Psoas muscle (tissue), 8 donors: ENCODE data around the gene AMDHD1. TPM values are rescaled to one million over a fixed set of nuclear protein-coding genes. Genes with fewer than 3 reads are reported as not detected.

Source experiments
- ATAC-seq, 4 donors: fragments of 200-7000 bp; cut with Tn5 transposase; one replicate each; pipeline ENCODE4 v1.9.1; 2020; ENCODE audit warnings: moderate library complexity in 3 of 4, mild to moderate bottlenecking in 2 of 4
- DNase-seq, 2 donors: peaks; one replicate each; pipeline ENCODE4 v3.0.0-alpha.2; 2020
- H3K27ac ChIP-seq: fragments of 200-600 bp; one replicate; pipeline ENCODE4 v1.8.0; 2022
- H3K27me3 ChIP-seq, 3 donors: fragments of 200-600 bp in 1 of 3; one replicate each; pipeline versions ENCODE4 v1.6.1 to v1.8.0; 2013 to 2022; ENCODE audit warnings: low read length in 2 of 3, mild to moderate bottlenecking in 2 of 3, moderate library complexity in 1 of 3; ENCODE audit not compliant: insufficient read depth in 3 of 3
- H3K36me3 ChIP-seq, 2 donors: fragments of 200-600 bp in 1 of 2; one replicate each; pipeline versions ENCODE4 v1.6.1 to v1.8.0; 2013 to 2022; ENCODE audit warnings: low read depth in 1 of 2, mild to moderate bottlenecking in 1 of 2, moderate library complexity in 1 of 2; ENCODE audit not compliant: insufficient read depth in 1 of 2
- H3K4me1 ChIP-seq: fragments of 200-600 bp; one replicate; pipeline ENCODE4 v1.8.0; 2022
- H3K4me3 ChIP-seq: fragments of 200-600 bp; one replicate; pipeline ENCODE4 v1.8.0; 2022; ENCODE audit warnings: mild to moderate bottlenecking
- H3K9me3 ChIP-seq: fragments of 200-600 bp; one replicate; pipeline ENCODE4 v1.8.0; 2022
- WGBS, 3 donors: extraction: QIAGEN DNeasy Blood & Tissue Kit; methylation state at CpG; one replicate each; pipeline versions ENCODE4 v1.1.6 to v1.1.7; 2013; 5-methylcytosine and 5-hydroxymethylcytosine counted together
- intact Hi-C, 2 donors: fragments of 100-400 bp; cut with DNase I; formaldehyde crosslinking; loops; one replicate each; pipeline versions ENCODE4 v1.11.0 to v1.14.2; 2022
- polyA plus RNA-seq, 3 donors: library from polyadenylated mRNA; stranded (reverse); fragments of 200-250 nt; gene quantifications; one replicate each; pipeline ENCODE4 v1.2.3, GENCODE V29; 2013
- total RNA-seq, 4 donors: library from RNA; stranded (reverse); fragmentation: NEBNext Ultra II Directional in 2 of 4; extraction: Animal tissue kit (Norgen Biotek cat#: 25700) in 2 of 4; gene quantifications; one replicate each; pipeline versions ENCODE4 v1.2.1 to v1.2.4, GENCODE V29; 2021 to 2023
- TF ChIP-seq, protein P1 (sequence below): fragments of 200-600 bp; IDR thresholded peaks from one replicate; pipeline ENCODE4 v1.8.0; 2022; ENCODE audit warnings: antibody characterized with exemption
- donor health status: healthy with polysubstance abuse.
- donor health status: DM: no; HTN: no; CAD: no; lungs with moderate emphysema.
- donor health status: Bipolar disorder and iron deficiency.
- donor health status: healthy.
- donor health status: DM: yes; HTN: yes; CAD: no.
- donor health status: DM: no; HTN: no; CAD: no.
- donor health status: DM: no; HTN: no; CAD: no.
- donor health status: DM: yes; HTN: yes; CAD: no.

The AMDHD1 gene
- total and polyA plus RNA-seq, 7 donors = 0.18 to 1.1 (median 0.45) TPM

DNA sequence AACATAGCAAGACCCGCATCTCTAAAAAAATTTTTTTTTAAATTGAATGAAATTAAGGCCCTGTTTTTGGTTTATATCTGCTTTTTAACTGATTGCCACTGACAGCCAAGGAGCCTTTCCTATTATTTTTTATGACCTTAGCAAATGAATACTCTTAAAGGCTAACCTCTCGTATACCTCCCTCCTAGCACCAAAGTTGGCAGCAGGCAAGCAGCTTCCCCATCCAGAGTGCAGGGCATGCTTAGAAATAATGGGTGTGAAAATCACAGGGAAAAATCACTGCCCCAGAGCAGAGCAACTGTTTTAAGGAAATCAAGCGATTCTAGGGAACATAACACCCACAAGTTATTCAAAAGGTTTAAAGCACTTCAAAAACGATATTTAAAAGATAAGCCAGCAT lies 32.4 kb downstream of the AMDHD1 start:
- no peaks in the 10 kb centered on the region for H3K36me3 ChIP-seq
- intact Hi-C loops = no loop called here
- H3K9me3 ChIP-seq = no peaks in the 10 kb centered on the region
- no peak overlapping the region for H3K4me3 ChIP-seq
- WGBS, 3 donors = 79 to 87% (median 83%) methylated on average over 4 of the region's 4 CpGs
- no peaks in the 10 kb centered on the region for H3K4me1 ChIP-seq
- TF ChIP-seq, protein P1, sequence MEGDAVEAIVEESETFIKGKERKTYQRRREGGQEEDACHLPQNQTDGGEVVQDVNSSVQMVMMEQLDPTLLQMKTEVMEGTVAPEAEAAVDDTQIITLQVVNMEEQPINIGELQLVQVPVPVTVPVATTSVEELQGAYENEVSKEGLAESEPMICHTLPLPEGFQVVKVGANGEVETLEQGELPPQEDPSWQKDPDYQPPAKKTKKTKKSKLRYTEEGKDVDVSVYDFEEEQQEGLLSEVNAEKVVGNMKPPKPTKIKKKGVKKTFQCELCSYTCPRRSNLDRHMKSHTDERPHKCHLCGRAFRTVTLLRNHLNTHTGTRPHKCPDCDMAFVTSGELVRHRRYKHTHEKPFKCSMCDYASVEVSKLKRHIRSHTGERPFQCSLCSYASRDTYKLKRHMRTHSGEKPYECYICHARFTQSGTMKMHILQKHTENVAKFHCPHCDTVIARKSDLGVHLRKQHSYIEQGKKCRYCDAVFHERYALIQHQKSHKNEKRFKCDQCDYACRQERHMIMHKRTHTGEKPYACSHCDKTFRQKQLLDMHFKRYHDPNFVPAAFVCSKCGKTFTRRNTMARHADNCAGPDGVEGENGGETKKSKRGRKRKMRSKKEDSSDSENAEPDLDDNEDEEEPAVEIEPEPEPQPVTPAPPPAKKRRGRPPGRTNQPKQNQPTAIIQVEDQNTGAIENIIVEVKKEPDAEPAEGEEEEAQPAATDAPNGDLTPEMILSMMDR = no peak
- DNase-seq = no peak
- no peaks in the 10 kb centered on the region for H3K27me3 ChIP-seq
- no peak for ATAC-seq
- H3K27ac ChIP-seq = no peak overlapping the region

DNA sequence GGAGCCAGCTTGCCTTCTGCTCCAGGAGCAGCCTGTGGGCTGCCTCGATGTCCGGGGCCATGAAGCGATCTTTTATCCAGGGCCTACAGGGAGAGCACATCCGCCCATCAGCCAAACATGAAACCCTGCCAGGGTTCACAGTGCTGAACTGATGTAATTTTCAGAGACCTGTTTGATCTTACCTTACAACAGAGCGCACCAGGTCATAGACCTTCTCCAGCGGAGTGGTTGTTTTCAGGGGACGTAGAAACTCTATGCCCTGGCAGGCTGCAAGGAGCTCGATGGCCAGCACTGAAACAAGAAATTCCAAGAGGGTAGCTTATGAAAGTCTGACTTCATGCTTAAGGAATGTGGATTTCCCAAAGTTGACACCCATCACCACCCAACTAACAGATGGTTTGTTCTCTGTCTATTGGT lies 33.3 kb downstream of the AMDHD1 start:
- Histone ChIP-seq H3K4me3 (no peak overlapping the region), H3K27ac (no peak overlapping the region), H3K4me1 (no peaks in the 10 kb centered on the region), H3K9me3 (no peaks in the 10 kb centered on the region), H3K36me3 (no peaks in the 10 kb centered on the region), H3K27me3 (no peaks in the 10 kb centered on the region)
- TF ChIP-seq, protein P1 = no peak
- intact Hi-C loops = no loop called here
- 82 to 86% (median 84%) methylated on average over 8 of the region's 8 CpGs for WGBS, 3 donors
- ATAC-seq = no peak
- DNase-seq = no peak

DNA sequence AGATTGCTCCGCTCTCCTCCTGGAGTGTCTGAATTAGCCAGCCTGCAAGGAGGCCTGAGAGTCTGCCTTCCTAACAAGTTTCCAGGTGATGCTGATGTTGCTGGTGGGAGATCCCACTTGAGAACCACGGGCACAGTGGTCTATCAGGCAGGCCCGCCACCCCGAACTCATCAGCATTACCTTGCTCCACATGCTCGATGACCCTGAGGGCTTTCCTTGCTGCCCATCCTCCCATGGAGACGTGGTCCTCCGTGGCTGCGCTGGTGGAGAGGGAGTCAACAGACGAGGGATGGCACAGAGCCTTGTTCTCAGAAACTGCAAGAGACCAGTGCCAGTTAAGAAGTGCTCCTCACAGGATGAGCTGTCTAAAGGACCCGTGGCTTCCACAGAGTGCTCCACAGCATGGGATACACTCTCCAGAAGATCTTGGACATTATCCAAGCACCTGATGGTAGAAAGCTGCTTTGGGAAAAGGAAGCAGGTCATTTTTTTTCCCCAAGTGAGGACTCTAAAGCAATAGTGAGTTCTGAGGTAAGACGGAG lies 34.7 kb downstream of the AMDHD1 start:
- Histone ChIP-seq H3K27me3 (no peaks in the 10 kb centered on the region), H3K4me3 (no peak overlapping the region), H3K4me1 (no peaks in the 10 kb centered on the region), H3K36me3 (no peaks in the 10 kb centered on the region), H3K27ac (no peak overlapping the region), H3K9me3 (no peaks in the 10 kb centered on the region)
- ATAC-seq (no peak), DNase-seq (no peak)
- intact Hi-C loops = no loop called here
- TF ChIP-seq, protein P1 = no peak
- 81 to 84% (median 83%) methylated on average over 11 of the region's 11 CpGs for WGBS, 3 donors

DNA sequence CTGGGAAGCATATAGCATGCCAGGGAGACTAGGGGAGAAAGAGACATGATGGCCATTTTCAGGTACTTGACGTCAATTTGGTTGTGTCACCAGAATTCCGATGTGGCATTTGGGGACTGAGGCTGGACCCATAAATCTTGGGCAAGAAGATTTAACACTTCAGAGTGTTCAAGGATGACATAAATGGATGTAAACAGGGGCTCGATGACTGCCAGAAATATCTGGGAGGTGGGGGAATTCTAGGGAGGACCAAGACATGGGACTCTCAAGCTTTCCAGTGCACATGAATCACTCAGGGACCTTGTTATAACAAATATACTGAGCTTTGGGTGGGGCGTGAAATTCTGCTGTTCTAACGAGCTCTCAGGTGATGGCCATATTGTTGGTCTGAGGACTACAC lies 35.2 kb downstream of the AMDHD1 start:
- no peak for ATAC-seq
- 76 to 79% (median 77%) methylated on average over 5 of the region's 5 CpGs for WGBS, 3 donors
- no peaks in the 10 kb centered on the region for H3K9me3 ChIP-seq
- TF ChIP-seq, protein P1 = no peak
- intact Hi-C loops = no loop called here
- no peak overlapping the region for H3K27ac ChIP-seq
- no peaks in the 10 kb centered on the region for H3K36me3 ChIP-seq
- no peak for DNase-seq
- no peak overlapping the region for H3K4me3 ChIP-seq
- no peaks in the 10 kb centered on the region for H3K4me1 ChIP-seq
- H3K27me3 ChIP-seq = no peaks in the 10 kb centered on the region

DNA sequence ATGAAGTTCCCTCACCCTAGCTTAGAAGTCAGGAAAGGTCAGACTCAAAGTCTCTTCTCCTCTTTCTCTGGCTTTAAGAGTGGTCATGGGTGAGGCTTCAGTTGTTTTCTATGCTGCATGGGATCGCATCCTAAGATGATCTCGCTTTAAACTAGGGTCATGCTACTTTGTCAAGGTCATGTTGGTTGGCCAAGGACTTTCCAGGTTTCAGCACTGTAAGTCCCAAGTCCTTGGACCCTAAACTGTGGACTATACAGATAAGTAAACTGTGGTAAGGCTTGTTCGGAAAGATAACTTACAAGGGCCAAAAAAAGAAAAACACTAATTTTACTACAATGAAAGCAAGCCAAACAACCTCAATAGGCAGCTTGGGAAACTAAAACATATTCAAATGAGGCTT lies 35.6 kb downstream of the AMDHD1 start:
- intact Hi-C loops = no loop called here

More for the DNA sequence above, 35.6 kb downstream of the AMDHD1 start:
- WGBS, 3 donors = 77 to 91% (median 84%) methylated on average over 3 of the region's 3 CpGs
- DNase-seq (no peak), ATAC-seq (no peak)
- no peak overlapping the region for H3K4me3 ChIP-seq
- H3K9me3 ChIP-seq = no peaks in the 10 kb centered on the region
- H3K4me1 ChIP-seq = no peaks in the 10 kb centered on the region
- H3K27ac ChIP-seq = no peak overlapping the region
- no peaks in the 10 kb centered on the region for H3K36me3 ChIP-seq
- H3K27me3 ChIP-seq = no peaks in the 10 kb centered on the region
- TF ChIP-seq, protein P1 = no peak
